Hematopoietic multipotent progenitor cell treated with erythropoietin and hydrocortisone succinate and interleukin-3 and kit ligand, for 8 days (in vitro differentiated cells): Measurements from ENCODE around the gene NR1H2.
"Not testable (repeated sequence)": the region's sequence is repeated elsewhere in the genome, so short reads cannot be mapped to it uniquely, and the experiment has no call there.

Experiments
- DNase-seq: peaks from one replicate; pipeline ENCODE4 v3.0.0-alpha.2; 2015

NR1H2 gene

GRCh38 chr19:50347089-50347581 lies 29.1 kb upstream of the NR1H2 start:
- not testable (repeated sequence) for DNase-seq

DNA sequence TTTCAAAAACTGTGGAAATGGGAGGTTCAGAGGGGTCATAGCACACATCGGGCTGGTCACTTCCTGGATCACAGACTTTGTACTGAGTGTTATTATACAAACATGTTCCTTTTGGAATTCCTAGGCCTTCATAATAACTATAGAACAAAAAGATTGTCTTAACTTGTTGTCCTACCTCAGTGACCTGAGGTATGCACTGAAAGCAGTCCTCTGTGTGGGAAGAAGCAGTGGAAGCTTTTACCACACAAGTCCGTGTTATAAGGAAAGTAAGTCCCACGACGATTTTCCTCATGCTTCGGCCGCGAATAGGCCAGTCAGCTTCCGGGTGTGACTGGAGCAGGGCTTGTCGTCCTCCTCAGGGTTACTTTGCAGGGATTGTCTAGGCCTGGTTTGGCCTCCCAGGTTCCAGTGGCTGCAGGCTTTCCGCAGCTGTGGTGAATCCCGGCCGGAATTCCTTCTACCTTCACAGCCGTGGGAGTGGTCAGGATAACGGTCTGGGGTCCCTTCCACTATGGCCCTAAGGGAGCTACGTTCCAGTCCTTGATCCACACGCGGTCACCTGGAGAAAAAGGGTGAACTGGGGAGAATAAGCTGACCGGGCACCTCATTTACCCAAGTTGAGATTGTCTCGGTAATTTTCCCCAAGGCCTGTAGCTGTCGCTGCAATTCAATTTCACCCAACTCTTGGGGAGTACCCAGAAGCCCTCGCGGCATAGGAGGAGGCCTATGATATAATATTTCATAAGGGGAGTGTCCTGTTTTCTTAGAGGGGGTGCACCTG lies 26.8 kb upstream of the NR1H2 start:
- DNase-seq: no peak

DNA sequence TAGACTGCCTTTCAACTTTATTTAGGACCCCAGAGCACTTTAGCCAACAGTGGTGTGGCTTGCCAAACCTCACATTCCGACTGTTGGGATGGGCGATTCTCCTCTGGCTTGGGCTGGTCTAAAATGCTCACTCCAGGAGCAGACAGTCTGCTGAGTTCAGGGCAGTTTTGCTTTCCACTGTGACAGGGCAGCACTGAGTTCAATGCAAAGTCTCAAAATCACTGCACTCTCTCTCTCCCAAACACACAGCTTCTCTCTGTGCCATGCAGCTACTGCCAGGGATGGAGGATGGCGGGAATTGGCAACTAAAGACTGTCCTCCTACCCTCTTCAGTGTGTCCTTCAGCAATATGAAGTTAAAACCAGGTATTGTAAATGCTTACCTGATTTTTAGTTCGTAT lies 24.0 kb upstream of the NR1H2 start:
- DNase-seq: no peak

DNA sequence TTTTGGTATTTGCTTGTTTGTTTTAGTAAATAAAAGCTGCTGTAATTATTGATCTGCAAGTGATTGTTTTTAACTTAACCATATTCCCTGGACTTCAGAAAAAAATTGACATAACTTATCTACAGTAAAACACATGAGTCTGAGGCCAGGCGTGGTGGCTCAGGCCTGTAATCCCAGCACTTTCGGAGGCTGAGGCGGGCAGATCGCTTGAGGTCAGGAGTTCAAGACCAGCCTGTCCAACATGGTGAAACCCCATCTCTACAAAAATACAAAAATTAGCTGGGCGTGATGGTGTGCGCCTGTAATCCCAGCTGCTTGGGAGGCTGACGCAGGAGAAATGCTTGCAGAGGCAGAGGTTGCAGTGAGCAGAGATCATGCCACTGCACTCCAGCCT lies 22.8 kb upstream of the NR1H2 start:
- not testable (repeated sequence) for DNase-seq

GRCh38 chr19:50356691-50357177 lies 19.5 kb upstream of the NR1H2 start:
- no peak for DNase-seq

- peak; percentile 74 for DNase-seq
Observed at GRCh38 chr19:50357178-50358100, 18.8 kb upstream of the NR1H2 start.

DNA sequence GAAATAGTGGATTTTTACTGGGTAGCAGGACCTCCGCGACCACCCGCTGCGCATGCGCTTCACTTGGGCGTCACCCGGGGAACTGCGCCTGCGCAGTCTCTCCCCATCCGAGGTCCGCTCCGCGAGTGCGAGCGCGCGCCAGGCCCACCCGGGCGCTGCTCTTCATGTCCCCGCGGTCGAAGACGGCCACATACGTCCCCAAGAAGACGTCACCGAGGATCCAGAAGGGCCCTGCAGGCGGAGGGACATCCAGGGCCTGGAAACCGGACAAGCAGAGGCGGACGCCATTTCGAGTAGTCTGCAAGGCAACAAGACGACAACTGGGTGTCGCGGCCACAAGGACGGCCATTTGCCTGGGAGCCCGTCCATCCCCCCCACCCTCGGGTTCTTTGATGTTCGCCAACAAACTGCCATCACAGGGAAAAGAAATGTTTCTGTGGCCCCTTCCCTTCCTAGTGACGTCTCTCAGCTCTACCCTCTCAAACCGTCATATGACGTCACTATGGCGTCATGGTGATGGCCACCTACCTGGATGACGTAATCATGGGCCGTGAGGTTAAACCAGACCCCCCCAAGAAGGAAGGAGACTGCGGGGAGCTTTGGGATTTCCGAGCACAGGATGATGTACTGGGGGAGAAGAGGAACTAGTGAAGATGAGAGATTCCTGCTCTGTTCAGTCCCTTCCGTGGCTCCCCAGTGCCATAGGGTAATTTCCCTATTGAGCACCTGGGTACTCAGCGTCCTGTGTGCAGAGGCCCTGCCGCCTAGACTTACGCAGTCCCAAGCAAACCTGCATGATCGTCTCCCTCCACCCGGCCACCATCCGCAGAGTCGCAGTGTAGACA lies 17.6 kb upstream of the NR1H2 start:
- DNase-seq: peak; percentile 66

- no peak for DNase-seq
Observed at GRCh38 chr19:50359328-50359818, 16.9 kb upstream of the NR1H2 start.

- no peak for DNase-seq
Observed at GRCh38 chr19:50361290-50362029, 14.8 kb upstream of the NR1H2 start.

- no peak for DNase-seq
Observed at GRCh38 chr19:50362030-50362412, 14.2 kb upstream of the NR1H2 start.

- DNase-seq: no peak
Observed at GRCh38 chr19:50362656-50363424, 13.4 kb upstream of the NR1H2 start.

DNA sequence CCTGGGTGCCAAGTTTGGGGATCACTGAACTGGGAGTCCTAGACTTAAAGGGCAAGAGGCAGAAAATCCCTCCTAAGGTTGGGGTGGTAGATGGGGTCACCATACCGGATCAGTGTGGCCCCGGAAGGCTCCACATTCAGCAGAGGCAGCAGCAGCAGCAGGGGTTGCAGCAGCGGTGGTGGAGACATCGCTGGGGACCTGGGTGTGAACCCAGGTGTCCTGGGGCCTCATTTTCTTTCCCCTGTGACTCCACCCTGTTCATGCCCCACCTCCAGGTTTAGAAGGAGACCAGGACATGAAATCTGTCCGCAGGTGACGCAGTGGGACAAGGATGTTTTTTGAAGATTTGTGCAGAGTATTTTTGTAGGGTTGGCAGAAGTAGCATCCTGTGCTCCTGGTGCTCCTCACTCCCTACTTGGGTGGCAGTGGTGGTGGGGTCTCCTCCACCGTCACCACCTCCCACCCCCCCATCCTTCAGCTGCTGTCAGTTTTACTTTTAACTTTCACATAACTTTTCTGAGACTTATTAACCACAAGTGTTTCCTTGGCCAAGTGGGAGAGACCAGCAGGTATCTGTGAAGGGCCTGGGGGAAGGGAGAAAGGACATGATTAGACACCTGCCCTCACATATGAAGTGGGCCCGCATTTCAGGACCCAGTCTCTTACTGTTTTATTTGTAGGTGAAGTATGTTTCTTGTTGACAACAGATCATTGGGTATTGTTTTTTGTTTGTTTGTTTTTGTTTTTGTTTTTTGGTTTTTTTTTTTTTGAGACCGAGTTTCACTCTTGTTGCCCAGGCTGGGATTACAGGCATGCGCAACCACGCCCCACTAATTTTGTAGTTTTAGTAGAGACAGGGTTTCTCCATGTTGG lies 10.6 kb upstream of the NR1H2 start, which contains the start of gene NAPSA:
Gene NAPSA (minus strand): TSS at position 206 of the 873 bp plus-strand sequence. CDS start 18 bp downstream, at position 188.
- no peak for DNase-seq

- peak; percentile 93 for DNase-seq
Observed at GRCh38 chr19:50368649-50369570, 7.3 kb upstream of the NR1H2 start.

- DNase-seq: no peak
Observed at GRCh38 chr19:50371914-50372475, 4.3 kb upstream of the NR1H2 start.

DNA sequence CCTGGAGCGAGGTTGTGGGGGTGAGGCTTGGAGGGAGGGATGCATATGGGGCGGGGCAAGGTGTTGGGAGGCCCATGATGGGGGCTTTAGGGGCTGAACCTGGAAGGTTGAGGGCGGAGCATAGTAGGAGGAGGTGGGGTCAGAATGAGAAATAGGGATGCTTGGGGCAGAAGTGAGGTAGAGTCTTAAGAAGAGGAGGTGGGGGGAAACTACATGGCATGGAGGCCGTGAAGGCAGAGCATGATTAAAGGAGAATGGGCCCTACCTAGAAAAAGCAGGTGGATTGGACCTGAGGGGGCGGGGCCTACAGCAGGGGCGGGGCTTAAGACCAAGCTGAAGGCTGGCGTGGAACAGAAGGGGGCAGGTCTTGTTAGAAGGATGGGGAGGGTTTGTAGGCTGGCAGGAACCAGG lies 799 bp downstream of the NR1H2 start:
- DNase-seq: peak; percentile 89

DNA sequence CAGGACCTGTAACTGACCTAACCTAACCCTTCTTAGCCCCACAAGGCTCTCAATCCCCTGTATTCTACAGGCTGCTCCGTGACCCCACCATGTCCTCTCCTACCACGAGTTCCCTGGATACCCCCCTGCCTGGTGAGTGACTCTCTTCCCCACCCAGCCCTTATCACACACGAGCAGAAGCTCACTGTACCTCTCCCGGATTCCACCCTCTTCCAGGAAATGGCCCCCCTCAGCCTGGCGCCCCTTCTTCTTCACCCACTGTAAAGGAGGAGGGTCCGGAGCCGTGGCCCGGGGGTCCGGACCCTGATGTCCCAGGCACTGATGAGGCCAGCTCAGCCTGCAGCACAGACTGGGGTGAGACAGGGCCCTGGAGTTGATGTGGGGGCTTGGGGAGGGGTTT lies 1.3 kb downstream of the NR1H2 start:
- peak; percentile 91 for DNase-seq

DNA sequence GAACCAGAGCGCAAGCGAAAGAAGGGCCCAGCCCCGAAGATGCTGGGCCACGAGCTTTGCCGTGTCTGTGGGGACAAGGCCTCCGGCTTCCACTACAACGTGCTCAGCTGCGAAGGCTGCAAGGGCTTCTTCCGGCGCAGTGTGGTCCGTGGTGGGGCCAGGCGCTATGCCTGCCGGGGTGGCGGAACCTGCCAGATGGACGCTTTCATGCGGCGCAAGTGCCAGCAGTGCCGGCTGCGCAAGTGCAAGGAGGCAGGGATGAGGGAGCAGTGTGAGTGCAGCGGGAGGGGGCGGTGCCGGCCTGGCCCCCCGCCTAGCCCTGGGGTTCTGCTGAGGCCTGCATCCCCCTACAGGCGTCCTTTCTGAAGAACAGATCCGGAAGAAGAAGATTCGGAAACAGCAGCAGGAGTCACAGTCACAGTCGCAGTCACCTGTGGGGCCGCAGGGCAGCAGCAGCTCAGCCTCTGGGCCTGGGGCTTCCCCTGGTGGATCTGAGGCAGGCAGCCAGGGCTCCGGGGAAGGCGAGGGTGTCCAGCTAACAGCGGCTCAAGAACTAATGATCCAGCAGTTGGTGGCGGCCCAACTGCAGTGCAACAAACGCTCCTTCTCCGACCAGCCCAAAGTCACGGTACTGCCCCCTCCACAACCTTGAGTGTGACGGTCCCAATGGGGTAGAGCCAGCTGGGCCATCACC lies 2.1 kb downstream of the NR1H2 start:
- no peak for DNase-seq

- DNase-seq: no peak
Observed at GRCh38 chr19:50378863-50379236, 2.6 kb downstream of the NR1H2 start.
